ENCODE results near the gene SPIRE1. TPM values are rescaled to one million over a fixed set of nuclear protein-coding genes. Genes with fewer than 3 reads are reported as not detected.
A peak's percentile ranks its signal among the peaks of the same experiment; 100 is the strongest.

Gene SPIRE1
- polyA plus RNA-seq, 4 donors, result 1.6 to 4.0 (median 2.1) TPM

GRCh38 chr18:12692206-12692605 is 34.3 kb upstream of the SPIRE1 start:
- Histone ChIP-seq H3K27ac (ENCODE audit: low read depth in 1 of 3, low read length in 2 of 3) (no peak overlapping the region), H3K4me3 (ENCODE audit: low read depth in 1 of 3, low read length in 3 of 3) (no peak overlapping the region), H3K9me3 (ENCODE audit: control insufficient read depth in 2 of 2, insufficient read depth in 1 of 2, low read depth in 1 of 2, low read length in 1 of 2) (no peaks in the 10 kb centered on the region), H3K36me3 (ENCODE audit: control insufficient read depth in 3 of 3, insufficient read depth in 2 of 3, low read depth in 1 of 3, low read length in 3 of 3) (peaks cover 0 to 4% (median 0%) of the 10 kb centered on the region in 3 donors), H3K27me3 (ENCODE audit: control insufficient read depth in 3 of 3, insufficient read depth in 3 of 3, low read length in 3 of 3) (no peaks in the 10 kb centered on the region), H3K4me1 (ENCODE audit: control insufficient read depth in 3 of 3, insufficient read depth in 2 of 3, low read depth in 1 of 3, low read length in 2 of 3) (no peaks in the 10 kb centered on the region)
- 79 to 85% (median 82%) methylated on average over 9 of the region's 9 CpGs for WGBS, 3 donors
- DNase-seq (peak; percentile 8 to 51), FAIRE-seq (no peak)

- 78 to 91% (median 81%) methylated on average over 4 of the region's 4 CpGs for WGBS, 3 donors
- H3K36me3 ChIP-seq (ENCODE audit: control insufficient read depth in 3 of 3, insufficient read depth in 2 of 3, low read depth in 1 of 3, low read length in 3 of 3), result peaks cover 0 to 4% (median 0%) of the 10 kb centered on the region in 3 donors
- H3K4me3 ChIP-seq (ENCODE audit: low read depth in 1 of 3, low read length in 3 of 3), result no peak overlapping the region
- no peaks in the 10 kb centered on the region for H3K4me1 ChIP-seq (ENCODE audit: control insufficient read depth in 3 of 3, insufficient read depth in 2 of 3, low read depth in 1 of 3, low read length in 2 of 3)
- no peaks in the 10 kb centered on the region for H3K27me3 ChIP-seq (ENCODE audit: control insufficient read depth in 3 of 3, insufficient read depth in 3 of 3, low read length in 3 of 3)
- H3K9me3 ChIP-seq (ENCODE audit: control insufficient read depth in 2 of 2, insufficient read depth in 1 of 2, low read depth in 1 of 2, low read length in 1 of 2), result no peaks in the 10 kb centered on the region
- H3K27ac ChIP-seq (ENCODE audit: low read depth in 1 of 3, low read length in 2 of 3), result no peak overlapping the region
- FAIRE-seq, result no peak
- no peak for DNase-seq
Observed at GRCh38 chr18:12689256-12689850, 31.4 kb upstream of the SPIRE1 start.

GRCh38 chr18:12686100-12686499 is 28.2 kb upstream of the SPIRE1 start:
- no peak for FAIRE-seq
- Histone ChIP-seq H3K27ac (ENCODE audit: low read depth in 1 of 3, low read length in 2 of 3) (no peak overlapping the region), H3K4me3 (ENCODE audit: low read depth in 1 of 3, low read length in 3 of 3) (no peak overlapping the region), H3K9me3 (ENCODE audit: control insufficient read depth in 2 of 2, insufficient read depth in 1 of 2, low read depth in 1 of 2, low read length in 1 of 2) (no peaks in the 10 kb centered on the region), H3K4me1 (ENCODE audit: control insufficient read depth in 3 of 3, insufficient read depth in 2 of 3, low read depth in 1 of 3, low read length in 2 of 3) (no peaks in the 10 kb centered on the region), H3K36me3 (ENCODE audit: control insufficient read depth in 3 of 3, insufficient read depth in 2 of 3, low read depth in 1 of 3, low read length in 3 of 3) (peaks cover 0 to 11% (median 0%) of the 10 kb centered on the region in 3 donors), H3K27me3 (ENCODE audit: control insufficient read depth in 3 of 3, insufficient read depth in 3 of 3, low read length in 3 of 3) (no peaks in the 10 kb centered on the region)
- WGBS, 3 donors, result 67 to 85% (median 72%) methylated on average over 3 of the region's 3 CpGs
- DNase-seq, result no peak

- peak in 1 of 2 donors; percentile 7 for DNase-seq
- Histone ChIP-seq H3K4me3 (ENCODE audit: low read depth in 1 of 3, low read length in 3 of 3) (no peak overlapping the region), H3K9me3 (ENCODE audit: control insufficient read depth in 2 of 2, insufficient read depth in 1 of 2, low read depth in 1 of 2, low read length in 1 of 2) (no peaks in the 10 kb centered on the region), H3K27ac (ENCODE audit: low read depth in 1 of 3, low read length in 2 of 3) (peak overlapping the region in 1 of 3 donors; percentile 71), H3K4me1 (ENCODE audit: control insufficient read depth in 3 of 3, insufficient read depth in 2 of 3, low read depth in 1 of 3, low read length in 2 of 3) (no peaks in the 10 kb centered on the region), H3K27me3 (ENCODE audit: control insufficient read depth in 3 of 3, insufficient read depth in 3 of 3, low read length in 3 of 3) (no peaks in the 10 kb centered on the region), H3K36me3 (ENCODE audit: control insufficient read depth in 3 of 3, insufficient read depth in 2 of 3, low read depth in 1 of 3, low read length in 3 of 3) (peaks cover 7 to 25% (median 12%) of the 10 kb centered on the region in 3 donors)
- 39 to 73% (median 72%) methylated on average over 8 of the region's 8 CpGs for WGBS, 3 donors
- no peak for FAIRE-seq
Observed at GRCh38 chr18:12679183-12679786, 21.4 kb upstream of the SPIRE1 start.

GRCh38 chr18:12668041-12668440 is 10.1 kb upstream of the SPIRE1 start:
- H3K27ac ChIP-seq (ENCODE audit: low read depth in 1 of 3, low read length in 2 of 3), result no peak overlapping the region
- H3K27me3 ChIP-seq (ENCODE audit: control insufficient read depth in 3 of 3, insufficient read depth in 3 of 3, low read length in 3 of 3), result no peaks in the 10 kb centered on the region
- WGBS, 3 donors, result 89 to 94% (median 92%) methylated on average over 5 of the region's 5 CpGs
- FAIRE-seq (no peak), DNase-seq (no peak)
- H3K36me3 ChIP-seq (ENCODE audit: control insufficient read depth in 3 of 3, insufficient read depth in 2 of 3, low read depth in 1 of 3, low read length in 3 of 3), result no peaks in the 10 kb centered on the region
- no peak overlapping the region for H3K4me3 ChIP-seq (ENCODE audit: low read depth in 1 of 3, low read length in 3 of 3)
- H3K9me3 ChIP-seq (ENCODE audit: control insufficient read depth in 2 of 2, insufficient read depth in 1 of 2, low read depth in 1 of 2, low read length in 1 of 2), result no peaks in the 10 kb centered on the region
- no peaks in the 10 kb centered on the region for H3K4me1 ChIP-seq (ENCODE audit: control insufficient read depth in 3 of 3, insufficient read depth in 2 of 3, low read depth in 1 of 3, low read length in 2 of 3)

- Histone ChIP-seq H3K9me3 (ENCODE audit: control insufficient read depth in 2 of 2, insufficient read depth in 1 of 2, low read depth in 1 of 2, low read length in 1 of 2) (no peaks in the 10 kb centered on the region), H3K36me3 (ENCODE audit: control insufficient read depth in 3 of 3, insufficient read depth in 2 of 3, low read depth in 1 of 3, low read length in 3 of 3) (no peaks in the 10 kb centered on the region), H3K4me1 (ENCODE audit: control insufficient read depth in 3 of 3, insufficient read depth in 2 of 3, low read depth in 1 of 3, low read length in 2 of 3) (peaks cover 0 to 5% (median 0%) of the 10 kb centered on the region in 3 donors), H3K27ac (ENCODE audit: low read depth in 1 of 3, low read length in 2 of 3) (no peak overlapping the region), H3K27me3 (ENCODE audit: control insufficient read depth in 3 of 3, insufficient read depth in 3 of 3, low read length in 3 of 3) (peaks cover 0 to 7% (median 0%) of the 10 kb centered on the region in 3 donors), H3K4me3 (ENCODE audit: low read depth in 1 of 3, low read length in 3 of 3) (no peak overlapping the region)
- DNase-seq, result peak; percentile 55 to 68
- 72 to 88% (median 75%) methylated on average over 9 of the region's 9 CpGs for WGBS, 3 donors
- peak; percentile 53 for FAIRE-seq
Observed at GRCh38 chr18:12659904-12660605, 2.1 kb upstream of the SPIRE1 start.

- Histone ChIP-seq H3K4me1 (ENCODE audit: control insufficient read depth in 3 of 3, insufficient read depth in 2 of 3, low read depth in 1 of 3, low read length in 2 of 3) (peaks cover 0 to 5% (median 0%) of the 10 kb centered on the region in 3 donors), H3K9me3 (ENCODE audit: control insufficient read depth in 2 of 2, insufficient read depth in 1 of 2, low read depth in 1 of 2, low read length in 1 of 2) (no peaks in the 10 kb centered on the region), H3K27ac (ENCODE audit: low read depth in 1 of 3, low read length in 2 of 3) (peak overlapping the region in 2 of 3 donors; percentile 45 to 58), H3K27me3 (ENCODE audit: control insufficient read depth in 3 of 3, insufficient read depth in 3 of 3, low read length in 3 of 3) (peaks cover 0 to 7% (median 0%) of the 10 kb centered on the region in 3 donors), H3K4me3 (ENCODE audit: low read depth in 1 of 3, low read length in 3 of 3) (peak overlapping the region; percentile 50 to 70 (median 65)), H3K36me3 (ENCODE audit: control insufficient read depth in 3 of 3, insufficient read depth in 2 of 3, low read depth in 1 of 3, low read length in 3 of 3) (no peaks in the 10 kb centered on the region)
- WGBS, 3 donors, result 17 to 20% (median 19%) methylated on average over 24 to 42 of the region's 42 CpGs
- DNase-seq, result peak in 1 of 2 donors; percentile 14
- FAIRE-seq, result no peak
Observed at GRCh38 chr18:12658426-12659138, 675 bp upstream of the SPIRE1 start.

Data from small intestine (tissue), 7 donors.